HL-60 (cell line): ENCODE results near the gene NUB1.
A peak's percentile ranks its signal among the peaks of the same experiment; 100 is the strongest.

Experiments
- DNase-seq, 2 experiments: peaks; one replicate each; pipeline ENCODE4 v3.0.0-alpha.2; 2010 to 2020; ENCODE audit warnings: low read depth in 1 of 2, low spot score in 1 of 2
- H3K27ac ChIP-seq: fragments of 250-450 bp; sonication (Bioruptor Pico); replicated peaks from 2 replicates; pipeline ENCODE4 v1.5.1; 2020; ENCODE audit warnings: mild to moderate bottlenecking, moderate library complexity
- H3K27me3 ChIP-seq: fragments of 250-450 bp; sonication (Bioruptor Pico); 2 replicates; pipeline ENCODE4 v1.5.1; 2021; ENCODE audit warnings: mild to moderate bottlenecking, moderate library complexity; ENCODE audit not compliant: insufficient read depth, poor library complexity, severe bottlenecking
- H3K4me3 ChIP-seq: replicated peaks from 2 replicates; pipeline ENCODE4 v1.5.1; 2011; ENCODE audit warnings: mild to moderate bottlenecking, control low read depth, low read length; ENCODE audit not compliant: insufficient read depth
- GABPA ChIP-seq: IDR thresholded peaks from 2 replicates; pipeline ENCODE4 v1.6.1; 2012; ENCODE audit warnings: low read depth
- POLR2AphosphoS5 ChIP-seq: IDR thresholded peaks from 2 replicates; pipeline ENCODE4 v1.6.1; 2012; ENCODE audit warnings: low read depth
- REST ChIP-seq: IDR thresholded peaks from 2 replicates; pipeline ENCODE4 v1.6.1; 2012; ENCODE audit warnings: low read depth; ENCODE audit not compliant: insufficient replicate concordance
- SPI1 ChIP-seq: IDR thresholded peaks from 2 replicates; pipeline ENCODE4 v1.6.1; 2012; ENCODE audit warnings: low read depth, mild to moderate bottlenecking, borderline replicate concordance
- TF ChIP-seq, protein P1 (sequence below): IDR thresholded peaks from one replicate; pipeline ENCODE4 v1.5.1; 2011; ENCODE audit warnings: low read length, control low read depth, inconsistent platforms; ENCODE audit not compliant: insufficient read depth

Gene NUB1

DNA sequence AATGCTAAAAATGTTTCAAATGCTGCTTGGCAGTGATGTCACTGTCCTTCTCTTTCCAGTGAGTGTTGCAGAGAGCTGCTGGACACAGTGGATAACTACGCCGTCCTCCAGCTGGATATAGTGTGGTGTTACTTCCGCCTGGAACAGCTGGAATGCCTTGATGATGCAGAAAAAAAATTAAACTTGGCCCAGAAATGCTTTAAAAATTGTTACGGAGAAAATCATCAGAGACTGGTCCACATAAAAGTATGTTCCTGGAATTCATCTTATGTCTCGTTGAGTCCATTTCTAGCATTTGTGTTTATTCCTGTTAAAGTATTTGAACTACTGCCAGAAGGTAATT is 25.2 kb downstream of the NUB1 start:
- DNase-seq: no peak
- Histone ChIP-seq H3K27me3 (no peaks in the 10 kb centered on the region), H3K4me3 (no peak overlapping the region), H3K27ac (no peak overlapping the region)
- TF ChIP-seq GABPA: no peak
- TF ChIP-seq POLR2AphosphoS5: no peak
- no peak for TF ChIP-seq SPI1
- TF ChIP-seq, protein P1, sequence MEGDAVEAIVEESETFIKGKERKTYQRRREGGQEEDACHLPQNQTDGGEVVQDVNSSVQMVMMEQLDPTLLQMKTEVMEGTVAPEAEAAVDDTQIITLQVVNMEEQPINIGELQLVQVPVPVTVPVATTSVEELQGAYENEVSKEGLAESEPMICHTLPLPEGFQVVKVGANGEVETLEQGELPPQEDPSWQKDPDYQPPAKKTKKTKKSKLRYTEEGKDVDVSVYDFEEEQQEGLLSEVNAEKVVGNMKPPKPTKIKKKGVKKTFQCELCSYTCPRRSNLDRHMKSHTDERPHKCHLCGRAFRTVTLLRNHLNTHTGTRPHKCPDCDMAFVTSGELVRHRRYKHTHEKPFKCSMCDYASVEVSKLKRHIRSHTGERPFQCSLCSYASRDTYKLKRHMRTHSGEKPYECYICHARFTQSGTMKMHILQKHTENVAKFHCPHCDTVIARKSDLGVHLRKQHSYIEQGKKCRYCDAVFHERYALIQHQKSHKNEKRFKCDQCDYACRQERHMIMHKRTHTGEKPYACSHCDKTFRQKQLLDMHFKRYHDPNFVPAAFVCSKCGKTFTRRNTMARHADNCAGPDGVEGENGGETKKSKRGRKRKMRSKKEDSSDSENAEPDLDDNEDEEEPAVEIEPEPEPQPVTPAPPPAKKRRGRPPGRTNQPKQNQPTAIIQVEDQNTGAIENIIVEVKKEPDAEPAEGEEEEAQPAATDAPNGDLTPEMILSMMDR: no peak
- no peak for TF ChIP-seq REST

- no peak overlapping the region for H3K27ac ChIP-seq
- H3K4me3 ChIP-seq: no peak overlapping the region
- H3K27me3 ChIP-seq: no peaks in the 10 kb centered on the region
- no peak for DNase-seq
- TF ChIP-seq, protein P1: no peak
- no peak for TF ChIP-seq REST
- TF ChIP-seq SPI1: no peak
- TF ChIP-seq POLR2AphosphoS5: no peak
These were observed 25.7 kb downstream of the NUB1 start for GRCh38 chr7:151367284-151367683.

GRCh38 chr7:151368136-151368571 is 26.5 kb downstream of the NUB1 start:
- no peaks in the 10 kb centered on the region for H3K27me3 ChIP-seq
- no peak overlapping the region for H3K27ac ChIP-seq
- no peak overlapping the region for H3K4me3 ChIP-seq
- peak; percentile 58 to 74 for DNase-seq
- no peak for TF ChIP-seq POLR2AphosphoS5
- no peak for TF ChIP-seq GABPA
- no peak for TF ChIP-seq REST
- TF ChIP-seq, protein P1: peak; percentile 92
- TF ChIP-seq SPI1: no peak
